HepG2 (cell line): ENCODE data around the gene UROD.

Experiments used
- ATM ChIP-seq: fragments of 450-650 bp; IDR thresholded peaks from 2 replicates; pipeline ENCODE4 v1.7.1; 2017; ENCODE audit warnings: mild to moderate bottlenecking, borderline replicate concordance
- CTCF ChIP-seq: sonication (generic); formaldehyde crosslinking; IDR thresholded peaks from 2 replicates; pipeline ENCODE4 v1.5.0; 2020; ENCODE audit warnings: mild to moderate bottlenecking, missing genetic modification reagents, moderate library complexity
- RXRB ChIP-seq: IDR thresholded peaks from 2 replicates; pipeline ENCODE4 v1.6.1; 2016; ENCODE audit warnings: borderline replicate concordance, missing genetic modification reagents, missing compliant biosample characterization
- TAF1 ChIP-seq: sonication (generic); formaldehyde crosslinking; IDR thresholded peaks from 2 replicates; pipeline ENCODE4 v1.4.0; 2020; ENCODE audit warnings: missing genetic modification reagents
- ZC3H13 ChIP-seq: sonication (generic); formaldehyde crosslinking; IDR thresholded peaks from 2 replicates; pipeline ENCODE4 v1.8.1; 2023; ENCODE audit warnings: mild to moderate bottlenecking, missing genetic modification reagents, moderate library complexity

DNA sequence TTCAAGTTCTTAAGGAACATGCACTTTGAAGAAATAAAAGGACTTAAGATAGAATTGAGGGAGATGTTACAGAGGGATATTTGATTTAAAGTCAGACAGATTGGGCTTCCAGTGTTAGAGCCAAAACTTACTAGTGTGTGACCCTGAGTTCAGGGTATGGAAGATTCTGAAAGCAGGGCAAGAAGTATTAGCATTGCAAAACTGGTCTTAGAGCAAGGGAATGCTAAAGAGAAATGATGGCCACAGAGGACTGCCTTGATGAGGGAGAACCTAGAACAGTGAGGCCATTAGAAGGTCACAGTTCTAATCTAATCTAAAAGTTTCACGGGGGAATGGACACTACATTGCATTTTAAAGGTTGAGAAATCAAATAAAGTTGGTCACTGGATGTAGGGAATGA lies 45.5 kb downstream of the UROD start:
- TF ChIP-seq ZC3H13 (CRISPR knock-in tag): no peak
- no peak for TF ChIP-seq RXRB
- no peak for TF ChIP-seq ATM
- TF ChIP-seq TAF1 (CRISPR knock-in tag): no peak
- no peak for TF ChIP-seq CTCF
